Skin epidermis (tissue), 12 donors: ENCODE results near the gene ANAPC16.
A peak's percentile ranks its signal among the peaks of the same experiment; 100 is the strongest.
"Not testable (repeated sequence)": the region's sequence is repeated elsewhere in the genome, so short reads cannot be mapped to it uniquely, and the experiment has no call there.

ENCODE experiments used
- H3K27ac ChIP-seq, 21 experiments: fragments of 200-600 bp; sonication (generic) in 11 of 21; one replicate each; pipeline ENCODE4 v1.5.0; 2020; ENCODE audit warnings: mild to moderate bottlenecking in 3 of 21, inconsistent platforms in 2 of 21, moderate library complexity in 2 of 21
- H3K4me3 ChIP-seq, 7 experiments: fragments of 200-600 bp; sonication (generic) in 2 of 7; one replicate each; pipeline ENCODE4 v1.5.0; 2020; ENCODE audit warnings: inconsistent platforms in 2 of 7, mild to moderate bottlenecking in 2 of 7, moderate library complexity in 1 of 7

The ANAPC16 gene

DNA sequence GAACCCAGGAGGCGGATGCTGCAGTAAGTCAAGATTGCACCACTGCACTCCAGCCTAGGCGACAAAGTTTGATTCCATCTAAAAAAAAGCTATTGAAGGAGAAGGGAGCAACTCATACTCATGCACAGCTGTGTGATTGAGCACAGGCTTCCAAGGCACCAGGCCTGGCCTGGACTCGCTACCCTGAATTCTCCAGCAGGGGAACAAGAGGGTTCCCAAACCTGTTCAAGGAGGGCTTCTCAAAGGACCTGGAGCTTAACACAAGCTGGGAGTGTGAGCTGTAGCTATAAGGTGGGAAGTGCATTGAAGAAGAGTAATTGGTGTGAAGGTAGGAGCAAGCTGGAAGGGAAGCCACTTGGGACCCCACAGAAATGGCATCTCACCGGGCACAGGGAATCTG is 42.8 kb downstream of the ANAPC16 start:
- no peak overlapping the region for H3K4me3 ChIP-seq
- peak overlapping the region in 16 of 21 experiments; percentile 28 to 96 (median 90) for H3K27ac ChIP-seq

DNA sequence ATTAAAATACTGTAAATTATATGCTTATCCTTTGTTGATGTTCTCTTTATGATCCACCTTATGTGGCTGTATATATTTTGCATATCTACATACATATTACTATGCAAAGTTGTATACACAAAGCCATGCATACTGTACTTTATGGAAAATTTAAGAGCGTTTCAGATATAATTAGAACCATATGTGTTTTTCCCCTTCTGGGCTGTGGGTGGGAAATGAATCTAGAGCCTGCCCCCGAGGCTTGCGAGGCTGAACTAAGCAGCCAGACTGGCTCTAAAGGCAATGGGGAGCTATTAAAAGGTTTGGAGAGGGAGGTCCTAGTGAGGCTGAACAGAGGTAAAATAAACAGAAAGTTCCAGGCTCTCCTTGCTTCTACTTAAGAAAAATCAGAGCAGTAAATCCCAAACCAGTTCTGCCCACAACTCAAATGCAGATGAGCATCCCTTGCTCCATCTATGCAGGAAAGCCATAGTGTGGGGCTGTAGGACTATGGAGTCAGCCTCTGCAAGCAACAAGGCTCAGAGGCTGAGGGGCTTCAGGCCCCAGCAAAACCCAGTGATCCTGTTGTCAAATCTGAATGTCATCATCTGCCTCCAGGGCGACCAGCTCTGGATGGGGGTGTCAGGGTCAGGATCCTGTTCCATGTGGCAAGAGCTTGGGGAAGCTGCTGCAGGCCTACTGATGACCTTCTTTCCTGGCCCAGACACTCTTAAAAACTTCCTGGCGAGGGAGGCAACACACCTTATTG is 43.9 kb downstream of the ANAPC16 start:
- Histone ChIP-seq H3K4me3 (no peak overlapping the region), H3K27ac (peak overlapping the region in 20 of 21 experiments; percentile 74 to 96 (median 88))

DNA sequence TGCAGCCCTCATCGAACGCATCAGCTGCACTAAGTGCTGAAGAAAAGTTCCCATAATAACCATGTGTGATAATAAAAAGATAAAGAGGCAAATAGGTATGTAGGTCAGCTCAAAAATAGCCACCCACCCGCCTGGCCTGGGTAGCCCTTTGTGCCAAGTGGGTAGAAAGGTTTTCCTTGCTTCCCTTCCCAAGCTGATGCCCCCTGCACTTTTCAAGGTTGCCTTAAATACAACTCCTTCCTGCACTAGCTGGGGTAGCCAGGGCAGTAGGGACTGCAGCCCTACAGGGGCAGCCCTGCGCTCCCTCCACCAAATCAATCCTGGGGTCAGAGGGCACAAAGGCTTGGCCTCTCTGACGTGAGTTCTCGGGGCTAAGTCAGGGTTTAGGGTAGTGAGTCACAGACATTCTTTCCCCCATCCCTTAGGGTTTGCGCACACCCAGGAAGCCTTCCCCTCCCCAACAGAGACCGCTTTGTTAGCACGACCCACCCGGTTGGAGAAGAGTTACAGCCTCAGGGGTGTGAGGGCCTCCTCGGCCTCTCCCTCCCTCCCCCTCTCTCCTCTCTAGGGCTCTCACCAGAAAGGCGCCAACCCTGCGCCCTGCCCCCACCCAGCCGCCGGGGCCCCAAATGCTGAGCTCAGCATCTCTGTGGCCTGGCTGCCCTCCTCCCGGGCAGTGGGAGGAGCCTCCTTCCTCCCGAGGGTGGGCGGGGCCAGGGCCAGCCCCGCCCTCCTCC is 44.6 kb downstream of the ANAPC16 start:
- H3K4me3 ChIP-seq: peak overlapping the region; percentile 16 to 45 (median 38)
- H3K27ac ChIP-seq: peak overlapping the region in 20 of 21 experiments; percentile 74 to 96 (median 88)

DNA sequence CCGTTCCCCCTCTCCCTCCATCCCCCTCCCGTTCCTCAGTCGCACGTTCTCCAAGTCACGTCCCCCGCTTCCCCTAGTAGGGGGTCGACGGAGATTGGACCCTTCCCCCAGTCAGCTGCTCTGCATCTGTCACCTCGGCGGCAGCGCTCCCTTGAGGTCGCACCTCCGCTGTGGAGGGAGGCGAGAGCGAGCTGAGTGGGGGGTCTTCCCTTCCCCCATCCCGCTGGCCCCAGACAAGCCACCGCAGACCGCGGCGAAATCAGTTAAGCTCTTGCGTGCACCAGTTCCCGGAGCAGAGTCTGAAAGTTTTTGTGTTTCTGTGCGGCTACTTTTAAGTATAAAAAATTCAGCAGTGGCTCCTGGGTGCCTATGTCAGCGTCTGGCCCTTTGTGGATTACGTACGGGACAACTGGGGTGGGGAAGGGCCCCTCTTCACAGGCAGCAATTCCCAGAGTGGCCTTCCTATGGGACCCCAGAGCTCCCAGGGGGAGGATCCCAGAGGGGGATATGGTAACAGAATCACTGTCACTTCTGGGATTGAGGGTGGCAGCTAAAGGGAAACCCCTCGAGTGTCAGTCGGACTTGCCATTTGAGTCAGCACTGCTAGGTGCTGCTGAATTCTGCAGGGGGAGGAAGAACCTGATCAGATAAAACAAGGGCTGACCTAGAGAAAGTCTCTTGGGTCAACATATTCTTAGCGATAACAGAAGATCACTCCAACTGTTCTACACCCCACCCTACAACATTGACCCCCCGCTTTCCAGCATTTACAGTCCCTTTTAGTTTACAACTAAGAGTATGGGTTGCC is 45.4 kb downstream of the ANAPC16 start:
- peak overlapping the region; percentile 16 to 45 (median 38) for H3K4me3 ChIP-seq

GRCh38 chr10:72261784-72262404 is 46.1 kb downstream of the ANAPC16 start:
- Histone ChIP-seq H3K4me3 (no peak overlapping the region), H3K27ac (peak overlapping the region in 19 of 21 experiments; percentile 74 to 96 (median 88))

More for the DNA sequence above, 45.4 kb downstream of the ANAPC16 start:
- peak overlapping the region; percentile 43 to 96 (median 88) for H3K27ac ChIP-seq

DNA sequence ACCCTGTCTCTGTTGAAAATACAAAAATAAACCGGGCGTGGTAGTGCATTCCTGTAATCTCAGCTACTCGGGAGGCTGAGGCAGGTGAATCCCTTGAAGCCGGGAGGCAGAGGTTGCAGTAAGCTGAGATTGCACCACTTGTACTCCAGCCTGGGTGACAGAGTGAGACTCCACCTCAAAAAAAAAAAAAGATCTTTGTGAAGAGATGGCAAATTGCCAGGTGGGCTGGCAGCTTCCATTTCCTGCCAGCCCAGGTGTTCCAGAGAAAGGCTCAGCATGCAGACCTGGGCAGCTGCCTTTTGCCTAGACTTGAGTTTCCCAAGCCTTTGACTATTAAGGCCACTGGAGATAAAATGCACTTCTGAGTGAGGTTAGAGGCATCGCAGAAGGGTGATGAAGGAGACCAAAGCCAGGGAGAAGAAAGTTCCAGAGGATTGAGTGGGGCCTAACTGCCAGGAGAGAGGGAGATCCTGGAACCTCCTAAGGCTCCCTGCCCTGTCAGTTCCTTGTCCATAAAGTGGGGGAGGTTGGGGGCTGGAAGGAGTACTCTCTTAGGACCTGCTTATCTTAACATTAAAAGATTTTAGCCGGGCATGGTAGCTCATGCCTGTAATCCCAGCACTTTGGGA is 47.9 kb downstream of the ANAPC16 start:
- Histone ChIP-seq H3K4me3 (no peak overlapping the region), H3K27ac (peak overlapping the region in 19 of 21 experiments; percentile 2 to 94 (median 67))

DNA sequence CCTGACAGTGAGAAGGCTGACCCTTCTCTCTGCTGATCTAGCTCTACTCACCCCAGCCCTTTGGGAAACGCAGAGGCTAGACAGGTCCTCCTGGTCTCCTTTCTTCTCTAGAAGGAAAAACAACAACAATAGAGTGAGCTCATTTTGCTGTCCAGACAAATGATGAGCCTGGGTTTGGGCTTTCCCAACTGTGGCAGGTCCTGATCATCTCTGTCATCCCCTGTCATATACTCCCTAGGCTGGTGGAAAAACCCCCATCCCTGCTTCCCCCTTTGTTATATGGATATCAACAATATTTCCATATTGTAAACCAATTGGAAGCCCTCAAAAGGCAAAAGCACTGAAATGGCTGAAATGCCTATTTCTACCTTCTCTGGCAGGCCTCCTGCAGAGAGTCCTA is 48.7 kb downstream of the ANAPC16 start:
- Histone ChIP-seq H3K27ac (peak overlapping the region in 17 of 21 experiments; percentile 2 to 94 (median 67)), H3K4me3 (no peak overlapping the region)

- Histone ChIP-seq H3K27ac (peak overlapping the region in 3 of 21 experiments; percentile 15 to 24 (median 17)), H3K4me3 (no peak overlapping the region)
Observed at GRCh38 chr10:72265508-72265907, 49.7 kb downstream of the ANAPC16 start.

DNA sequence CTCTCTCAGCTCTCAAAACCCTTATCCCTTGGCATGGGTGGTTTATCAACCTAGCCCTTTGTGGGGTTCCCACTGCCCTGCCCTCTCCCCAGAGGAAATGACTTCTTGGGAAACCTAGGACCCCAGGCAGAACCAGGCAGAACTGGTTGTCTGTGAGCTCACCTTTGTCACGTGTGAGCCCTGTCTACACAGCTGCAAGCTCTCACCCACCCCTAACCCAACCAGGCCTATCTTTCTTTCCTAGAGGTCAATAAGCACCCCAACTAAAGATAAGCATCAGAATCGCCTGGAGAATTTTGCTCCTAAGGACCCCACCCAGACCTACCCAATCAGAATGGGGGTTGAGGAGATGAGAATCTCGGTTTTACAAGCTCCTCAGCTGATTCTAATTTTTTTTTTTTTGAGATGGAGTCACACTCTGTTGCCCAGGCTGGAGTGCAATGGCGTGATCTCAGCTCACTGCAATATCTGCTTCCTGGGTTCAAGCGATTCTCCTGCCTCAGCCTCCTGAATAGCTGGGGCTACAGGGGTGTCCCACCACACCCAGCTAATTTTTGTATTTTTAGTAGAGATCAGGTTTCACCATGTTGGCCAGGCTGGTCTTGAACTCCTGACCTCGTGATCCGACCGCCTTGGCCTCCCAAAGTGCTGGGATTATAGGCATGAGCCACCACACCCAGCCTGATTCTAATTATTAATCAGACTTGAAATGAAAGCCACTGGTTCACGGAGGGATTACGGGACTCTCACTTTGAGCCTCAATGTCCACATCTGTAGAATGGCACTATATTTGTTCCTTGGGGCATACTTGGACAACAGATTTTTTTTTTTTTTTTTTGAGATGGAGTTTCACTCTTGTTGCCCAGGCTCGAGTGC is 50.4 kb downstream of the ANAPC16 start:
- H3K27ac ChIP-seq: peak overlapping the region in 2 of 21 experiments; percentile 15 to 17
- no peak overlapping the region for H3K4me3 ChIP-seq

GRCh38 chr10:72267381-72267780 is 51.6 kb downstream of the ANAPC16 start:
- H3K4me3 ChIP-seq: no peak overlapping the region
- H3K27ac ChIP-seq: no peak overlapping the region

- H3K27ac ChIP-seq: no peak overlapping the region
- H3K4me3 ChIP-seq: no peak overlapping the region
Observed at GRCh38 chr10:72267819-72268399, 52.1 kb downstream of the ANAPC16 start.

DNA sequence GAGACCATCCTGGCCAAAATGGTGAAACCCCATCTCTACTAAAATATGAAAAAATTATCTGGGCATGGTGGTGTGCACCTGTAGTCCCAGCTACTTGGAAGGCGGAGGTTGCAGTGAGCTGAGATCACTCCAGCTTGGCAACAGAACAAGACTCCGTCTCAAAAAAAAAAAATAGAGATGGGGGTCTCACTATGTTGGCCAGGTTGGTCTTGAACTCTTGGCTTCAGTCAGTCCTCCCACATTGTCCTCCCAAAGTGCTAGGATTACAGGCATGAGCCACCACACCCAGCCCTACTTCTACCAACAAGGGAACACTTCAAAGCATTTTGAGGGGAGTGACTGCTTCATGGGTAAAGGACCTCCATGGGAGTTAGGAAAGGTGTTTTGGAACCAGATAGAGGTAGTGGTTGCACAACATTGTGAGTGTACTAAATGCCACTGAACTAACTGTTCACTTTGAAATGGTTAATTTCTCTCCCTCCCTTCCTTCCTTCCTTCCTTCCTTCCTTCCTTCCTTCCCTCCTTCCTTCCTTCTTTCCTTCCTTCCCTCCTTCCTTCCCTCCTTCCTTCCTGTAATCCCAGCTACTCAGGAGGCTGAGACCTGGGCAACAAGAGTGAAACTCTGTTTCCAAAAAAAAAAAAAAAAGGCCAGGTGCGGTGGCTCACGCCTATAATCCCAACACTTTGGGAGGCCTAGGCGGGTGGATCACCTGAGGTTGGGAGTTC is 52.8 kb downstream of the ANAPC16 start:
- not testable (repeated sequence) for H3K27ac ChIP-seq, H3K4me3 ChIP-seq

DNA sequence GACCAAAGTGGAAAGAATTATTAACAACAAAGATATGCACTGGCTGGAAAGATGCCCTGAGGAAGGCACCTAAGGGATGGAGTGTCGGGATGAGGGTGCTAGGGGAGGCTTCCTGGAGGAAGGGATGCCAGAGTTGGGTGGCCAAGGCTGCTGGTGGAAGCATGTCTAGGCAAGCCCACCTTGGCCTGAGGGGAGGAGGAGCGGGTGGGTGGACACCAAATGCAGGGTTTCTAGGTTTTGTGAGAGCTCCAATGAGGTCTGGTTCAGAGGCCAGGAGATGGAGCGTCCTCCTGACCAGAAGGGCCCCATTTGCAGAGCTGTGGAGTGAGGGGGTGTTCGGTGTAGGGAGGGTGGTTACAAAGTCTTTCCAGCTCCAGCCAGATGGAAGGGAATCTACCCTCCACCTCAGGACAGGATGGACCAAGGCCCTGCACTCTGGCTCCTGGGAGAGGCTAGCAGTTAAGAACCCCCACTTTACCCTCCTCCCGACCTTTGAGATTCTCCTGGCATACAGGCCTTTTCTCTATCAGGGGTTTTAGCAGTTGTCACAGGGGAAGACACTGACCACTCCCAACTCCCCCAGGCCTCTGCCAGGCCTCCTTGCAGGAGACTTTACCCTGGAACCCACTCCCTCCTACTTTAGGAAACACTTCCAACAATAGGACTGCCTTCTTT is 54.9 kb downstream of the ANAPC16 start:
- peak overlapping the region in 4 of 21 experiments; percentile 16 to 48 (median 22) for H3K27ac ChIP-seq
- H3K4me3 ChIP-seq: no peak overlapping the region

DNA sequence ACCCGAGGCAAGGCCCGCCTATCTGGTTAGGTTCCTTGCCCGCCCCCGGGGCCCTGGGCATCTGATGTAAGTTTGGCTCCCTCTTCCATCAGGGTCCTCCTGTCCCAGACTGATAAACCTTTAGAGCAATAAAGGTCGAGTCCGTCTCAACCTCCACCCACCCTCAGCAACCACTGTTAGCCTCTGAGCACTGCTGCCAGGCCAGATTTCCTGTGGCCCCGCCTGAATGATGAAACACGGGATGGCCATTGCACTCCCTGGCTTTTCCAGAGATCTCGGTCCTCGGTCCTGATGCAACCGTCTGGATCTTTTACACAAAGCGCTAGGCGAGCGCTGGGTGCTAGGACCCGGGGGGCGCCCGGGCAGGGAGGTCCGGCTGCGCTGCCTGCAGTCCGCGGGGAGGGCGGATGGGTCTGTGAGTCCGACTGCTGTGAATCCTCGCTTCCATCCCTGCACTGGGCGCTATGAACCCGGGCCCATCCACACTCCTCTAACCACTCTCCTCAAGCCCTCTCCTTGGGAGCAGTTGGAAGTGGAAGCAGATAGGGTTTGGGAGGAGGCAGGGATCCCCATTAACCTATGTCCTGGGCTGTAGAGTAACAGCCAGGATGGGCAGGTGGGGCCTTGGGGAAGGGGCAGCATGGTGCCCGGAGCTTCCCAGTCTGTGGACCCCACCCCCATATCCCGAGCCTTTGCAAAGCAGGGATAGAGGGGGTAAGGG is 57.0 kb downstream of the ANAPC16 start:
- Histone ChIP-seq H3K27ac (peak overlapping the region; percentile 17 to 98 (median 94)), H3K4me3 (peak overlapping the region; percentile 71 to 94 (median 82))

GRCh38 chr10:72273410-72274212 is 57.8 kb downstream of the ANAPC16 start, which contains the start of gene DDIT4:
Gene DDIT4 (plus strand): TSS chr10:72273924. CDS start chr10:72274217, 293 bp downstream.
- Histone ChIP-seq H3K4me3 (peak within 1 kb of the TSS; percentile 71 to 94 (median 82)), H3K27ac (peak within 1 kb of the TSS; percentile 81 to 98 (median 96))
